ENCODE data around the gene GNL1.
A peak's percentile ranks its signal among the peaks of the same experiment; 100 is the strongest.

GNL1 gene

DNA sequence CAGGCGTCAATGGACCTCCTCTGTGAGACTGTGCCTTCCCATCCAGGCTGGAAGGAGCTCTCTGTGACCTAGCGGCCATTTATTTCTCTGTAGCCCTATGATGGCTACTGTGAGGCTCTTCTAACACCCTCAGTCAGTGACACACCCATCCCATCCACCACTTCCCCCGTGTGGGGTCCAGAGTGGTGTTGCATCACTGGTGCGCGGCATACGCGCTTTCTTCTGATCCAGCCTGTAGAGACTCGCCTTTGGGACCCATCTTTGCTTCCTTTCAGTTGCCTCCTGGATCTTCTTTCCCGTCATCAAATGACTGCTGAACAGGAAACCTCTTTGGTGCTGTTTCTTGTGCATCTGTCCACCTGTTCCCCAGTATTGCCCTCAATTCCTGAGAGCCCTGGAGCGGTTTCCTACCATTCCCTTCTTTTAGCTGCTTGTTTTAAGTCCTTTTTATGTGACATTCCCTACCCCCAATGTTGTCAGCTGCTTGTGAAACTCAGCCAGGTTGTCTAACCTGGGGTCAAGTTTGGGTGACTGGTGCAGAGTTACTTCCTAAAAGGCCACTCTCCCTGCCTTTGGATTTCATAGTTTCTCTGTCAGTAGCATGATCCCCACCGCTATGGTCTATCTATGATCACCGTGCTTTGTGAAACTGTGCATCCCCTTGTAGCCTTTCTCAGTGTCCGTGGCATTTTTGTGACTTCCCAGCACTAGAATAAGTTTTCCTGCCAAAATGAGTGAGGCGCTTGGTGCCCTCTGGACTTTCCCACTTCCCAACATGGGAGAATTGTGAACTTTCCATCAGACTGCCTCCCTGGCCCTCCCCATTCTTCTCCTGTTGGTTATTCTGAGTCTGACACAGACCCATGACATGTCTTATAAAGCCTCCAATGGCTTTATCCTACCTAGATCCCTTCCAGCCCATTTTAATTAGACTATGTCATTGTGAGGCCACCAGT, 6.5 kb upstream of the GNL1 start:
- Histone ChIP-seq H2AFZ (no peak overlapping the region), H3K4me2 (ENCODE audit: low read length) (no peak overlapping the region), H3K4me1 (peaks cover 13% of the 10 kb centered on the region), H3K79me2 (peaks cover 2% of the 10 kb centered on the region), H3K4me3 (ENCODE audit: low read depth, low read length) (no peak overlapping the region), H3K27me3 (ENCODE audit: control insufficient read depth, insufficient read depth, low read length) (no peaks in the 10 kb centered on the region), H3K36me3 (ENCODE audit: control insufficient read depth, insufficient read depth, low read length) (no peaks in the 10 kb centered on the region), H3K9me3 (ENCODE audit: control insufficient read depth, low read length) (no peaks in the 10 kb centered on the region), H3K27ac (no peak overlapping the region), H3K9ac (no peak overlapping the region)
- TF ChIP-seq CTCF (IDR thresholded peaks at IDR 0.05): no peak

DNA sequence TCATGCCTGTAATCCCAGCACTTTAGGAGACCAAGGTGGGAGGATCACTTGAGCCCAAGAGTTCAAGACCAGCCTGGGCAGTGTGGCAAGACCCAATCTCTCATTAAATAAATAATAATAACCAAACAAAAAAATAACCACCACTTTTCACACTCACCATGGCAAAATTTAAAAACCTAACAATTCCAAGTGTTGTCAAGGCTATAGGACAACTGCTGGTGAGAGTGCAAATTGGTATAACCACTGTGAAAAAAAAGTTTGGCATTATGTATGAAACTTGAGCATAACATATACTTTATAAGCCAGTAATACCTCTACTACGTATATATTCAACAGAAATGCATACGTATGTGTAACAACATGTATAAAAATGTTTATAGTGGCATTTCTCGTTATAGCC, 4.6 kb upstream of the GNL1 start:
- Histone ChIP-seq H3K4me2 (ENCODE audit: low read length) (no peak overlapping the region), H2AFZ (no peak overlapping the region), H3K4me1 (peaks cover 13% of the 10 kb centered on the region), H3K27ac (no peak overlapping the region), H3K9ac (no peak overlapping the region), H3K27me3 (ENCODE audit: control insufficient read depth, insufficient read depth, low read length) (no peaks in the 10 kb centered on the region), H3K4me3 (ENCODE audit: low read depth, low read length) (no peak overlapping the region), H3K9me3 (ENCODE audit: control insufficient read depth, low read length) (no peaks in the 10 kb centered on the region), H3K79me2 (peaks cover 2% of the 10 kb centered on the region), H3K36me3 (ENCODE audit: control insufficient read depth, insufficient read depth, low read length) (no peaks in the 10 kb centered on the region)
- no peak for TF ChIP-seq CTCF (IDR thresholded peaks at IDR 0.05)

- Histone ChIP-seq H2AFZ (peak overlapping the region; percentile 98), H3K4me2 (ENCODE audit: low read length) (peak overlapping the region; percentile 100), H3K4me1 (peaks cover 8% of the 10 kb centered on the region), H3K27ac (peak overlapping the region; percentile 99), H3K4me3 (ENCODE audit: low read depth, low read length) (peak overlapping the region; percentile 100), H3K27me3 (ENCODE audit: control insufficient read depth, insufficient read depth, low read length) (no peaks in the 10 kb centered on the region), H3K9ac (peak overlapping the region; percentile 91), H3K36me3 (ENCODE audit: control insufficient read depth, insufficient read depth, low read length) (no peaks in the 10 kb centered on the region), H3K79me2 (no peaks in the 10 kb centered on the region), H3K9me3 (ENCODE audit: control insufficient read depth, low read length) (no peaks in the 10 kb centered on the region)
- no peak for TF ChIP-seq CTCF (IDR thresholded peaks at IDR 0.05)
Observed at GRCh38 chr6:30557683-30557981, 1.3 kb upstream of the GNL1 start.

DNA sequence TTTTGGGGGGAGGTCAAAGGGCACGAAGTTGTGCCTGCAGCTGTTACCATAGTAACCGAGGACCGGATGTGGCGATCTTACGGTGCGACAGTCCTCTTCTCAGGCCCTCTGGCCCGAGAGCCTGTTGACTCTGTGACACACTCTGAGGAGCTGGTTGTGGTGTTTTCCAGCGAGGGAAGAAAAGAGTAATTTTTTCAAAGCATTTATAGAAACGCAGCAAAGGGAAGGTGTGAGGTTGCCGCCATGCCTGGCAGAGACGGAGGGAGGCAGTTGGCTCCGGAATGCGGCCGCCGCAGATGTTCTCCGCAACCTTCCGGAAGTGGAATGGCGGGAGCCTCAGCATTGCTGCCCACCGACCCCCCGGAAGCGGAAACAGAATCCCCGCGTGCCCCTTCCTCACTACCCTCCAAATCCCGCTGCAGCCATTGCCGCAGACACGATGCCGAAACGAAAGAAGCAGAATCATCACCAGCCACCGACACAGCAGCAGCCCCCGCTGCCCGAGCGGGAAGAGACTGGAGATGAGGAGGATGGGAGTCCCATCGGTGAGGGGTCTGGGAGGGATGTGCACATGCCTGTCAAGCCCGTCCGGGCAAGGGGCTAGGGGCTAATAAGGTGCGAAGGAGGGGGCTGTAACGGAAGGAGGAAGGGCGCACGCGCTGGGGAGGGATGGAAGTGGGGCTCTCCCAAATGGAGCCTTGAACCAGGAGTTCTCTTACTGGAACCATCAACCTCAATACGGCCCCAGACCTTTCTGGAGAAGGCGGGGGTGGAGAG, 805 bp upstream of the GNL1 start, which contains the start of gene PRR3:
PRR3 (plus strand) TSS at position 390 of the 777 bp plus-strand sequence; CDS start at position 440, 50 bp downstream.
- H3K27me3 ChIP-seq (ENCODE audit: control insufficient read depth, insufficient read depth, low read length): no peaks in the 10 kb centered on the region
- H3K4me2 ChIP-seq (ENCODE audit: low read length): peak within 1 kb of the TSS; percentile 100
- H3K27ac ChIP-seq: peak within 1 kb of the TSS; percentile 99
- H3K36me3 ChIP-seq (ENCODE audit: control insufficient read depth, insufficient read depth, low read length): no peaks in the 10 kb centered on the region
- H3K9me3 ChIP-seq (ENCODE audit: control insufficient read depth, low read length): no peaks in the 10 kb centered on the region
- peak within 1 kb of the TSS; percentile 91 for H3K9ac ChIP-seq
- H3K4me3 ChIP-seq (ENCODE audit: low read depth, low read length): peak within 1 kb of the TSS; percentile 100
- peaks cover 8% of the 10 kb centered on the region for H3K4me1 ChIP-seq
- H3K79me2 ChIP-seq: no peaks in the 10 kb centered on the region
- H2AFZ ChIP-seq: peak within 1 kb of the TSS; percentile 98
- no peak for TF ChIP-seq CTCF (IDR thresholded peaks at IDR 0.05)
